Stomach (tissue), 4 donors: Measurements from ENCODE around the gene MARCHF9.
"Not testable (repeated sequence)": the region's sequence is repeated elsewhere in the genome, so short reads cannot be mapped to it uniquely, and the experiment has no call there.

Source experiments
- EP300 ChIP-seq: sonication (generic); formaldehyde crosslinking; IDR thresholded peaks from one replicate; pipeline ENCODE4 v1.6.1; 2017; ENCODE audit warnings: antibody characterized with exemption
- POLR2A ChIP-seq, 4 donors: fragments of 450-650 bp; IDR thresholded peaks; one replicate each; pipeline ENCODE4 v1.6.1; 2016; ENCODE audit warnings: antibody characterized with exemption in 4 of 4, control low read depth in 2 of 4, mild to moderate bottlenecking in 1 of 4, moderate library complexity in 1 of 4
- TF ChIP-seq, protein P1 (sequence below), 7 experiments: fragments of 450-650 bp in 4 of 7; fragments of 200-600 bp in 3 of 7; sonication (generic) in 3 of 7; IDR thresholded peaks; one replicate each; pipeline ENCODE4 v1.5.1; 2016 to 2019; ENCODE audit warnings: antibody characterized with exemption in 7 of 7, control low read depth in 2 of 7, mild to moderate bottlenecking in 1 of 7

DNA sequence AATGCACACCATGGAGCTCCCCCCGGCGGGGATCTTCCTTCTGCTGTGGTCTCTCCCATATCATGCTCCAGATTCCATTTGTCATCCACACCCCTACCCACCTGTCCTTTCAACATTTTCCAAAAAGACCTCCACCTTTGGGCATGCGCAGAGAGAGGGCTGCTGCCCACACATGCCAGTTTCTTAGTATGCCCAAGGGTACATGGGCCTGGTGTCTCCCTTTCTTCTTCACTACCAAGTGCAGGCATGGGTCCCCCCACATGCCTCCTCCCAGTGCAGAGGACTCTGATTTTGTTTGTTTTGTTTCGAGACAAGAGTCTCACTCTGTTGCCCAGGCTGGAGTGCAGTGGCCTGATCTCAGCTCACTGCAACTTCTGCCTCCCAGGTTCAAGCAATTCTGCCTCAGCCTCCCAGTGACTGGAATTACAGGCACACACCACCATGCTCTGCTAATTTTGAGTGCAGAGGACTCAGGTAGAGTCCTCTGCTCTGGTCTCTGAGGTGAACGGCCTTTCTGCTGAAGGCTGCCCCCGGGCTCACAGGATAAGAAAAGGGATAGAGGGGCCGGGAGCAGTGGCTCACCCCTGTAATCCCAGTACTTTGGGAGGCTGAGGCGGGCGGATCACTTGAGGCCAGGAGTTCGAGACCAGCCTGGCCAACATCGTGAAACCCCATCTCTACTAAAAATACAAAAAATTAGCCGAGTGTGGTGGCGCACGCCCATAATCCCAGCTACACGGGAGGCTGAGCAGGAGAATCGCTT, 32.9 kb upstream of the MARCHF9 start:
- TF ChIP-seq POLR2A (IDR thresholded peaks at IDR 0.05); EP300: not testable (repeated sequence)
- TF ChIP-seq, protein P1, sequence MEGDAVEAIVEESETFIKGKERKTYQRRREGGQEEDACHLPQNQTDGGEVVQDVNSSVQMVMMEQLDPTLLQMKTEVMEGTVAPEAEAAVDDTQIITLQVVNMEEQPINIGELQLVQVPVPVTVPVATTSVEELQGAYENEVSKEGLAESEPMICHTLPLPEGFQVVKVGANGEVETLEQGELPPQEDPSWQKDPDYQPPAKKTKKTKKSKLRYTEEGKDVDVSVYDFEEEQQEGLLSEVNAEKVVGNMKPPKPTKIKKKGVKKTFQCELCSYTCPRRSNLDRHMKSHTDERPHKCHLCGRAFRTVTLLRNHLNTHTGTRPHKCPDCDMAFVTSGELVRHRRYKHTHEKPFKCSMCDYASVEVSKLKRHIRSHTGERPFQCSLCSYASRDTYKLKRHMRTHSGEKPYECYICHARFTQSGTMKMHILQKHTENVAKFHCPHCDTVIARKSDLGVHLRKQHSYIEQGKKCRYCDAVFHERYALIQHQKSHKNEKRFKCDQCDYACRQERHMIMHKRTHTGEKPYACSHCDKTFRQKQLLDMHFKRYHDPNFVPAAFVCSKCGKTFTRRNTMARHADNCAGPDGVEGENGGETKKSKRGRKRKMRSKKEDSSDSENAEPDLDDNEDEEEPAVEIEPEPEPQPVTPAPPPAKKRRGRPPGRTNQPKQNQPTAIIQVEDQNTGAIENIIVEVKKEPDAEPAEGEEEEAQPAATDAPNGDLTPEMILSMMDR (IDR thresholded peaks at IDR 0.05): not testable (repeated sequence)
